DMS 273 treated with DMSO at 0.1 percent for 48 hours (cell line): ENCODE results near the gene ACACA.

Experiments used
- DNase-seq: peaks from one replicate; lab custom pipeline; 2025; lab: John Stamatoyannopoulos, UW

ACACA gene

GRCh38 chr17:37230633-37231032, 176.0 kb downstream of the ACACA start:
- no peak for DNase-seq

GRCh38 chr17:37225465-37225864, 181.2 kb downstream of the ACACA start:
- DNase-seq, result no peak

DNA sequence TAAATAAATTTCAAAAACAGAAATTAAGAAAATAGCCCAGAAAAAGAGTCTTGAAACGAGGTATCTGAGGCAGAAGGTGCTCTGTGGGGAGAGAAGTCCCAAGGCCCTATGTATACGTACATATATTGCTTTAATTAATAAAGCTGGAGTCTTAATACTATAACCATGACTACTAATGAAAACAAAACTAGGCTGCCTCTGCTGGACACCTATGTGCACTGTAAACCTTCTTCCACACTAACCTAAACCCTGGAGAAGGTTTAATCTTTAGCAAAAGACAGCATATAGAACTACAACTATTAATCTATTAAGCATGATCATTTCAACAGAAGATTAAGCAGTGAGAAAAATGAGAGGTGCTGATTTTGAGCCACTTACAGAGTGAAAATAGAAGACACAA, 184.8 kb downstream of the ACACA start:
- no peak for DNase-seq

DNA sequence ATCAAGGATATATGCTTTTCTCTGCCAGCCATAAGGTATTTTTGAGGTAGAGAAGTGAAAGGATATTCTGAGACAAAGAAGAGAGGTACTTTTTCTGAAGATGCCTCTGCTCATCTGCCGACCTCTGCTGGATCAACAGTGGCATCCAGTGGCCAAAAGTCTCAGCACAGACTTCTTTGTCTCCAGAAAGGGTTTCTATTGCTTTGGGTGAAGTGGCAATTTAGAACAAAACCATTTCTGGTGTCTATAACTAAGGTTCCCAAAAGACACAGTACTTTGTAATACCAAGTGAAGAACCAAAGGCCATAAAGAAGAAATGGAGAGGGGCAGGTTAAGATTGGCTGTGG, 186.1 kb downstream of the ACACA start:
- DNase-seq, result no peak

- no peak for DNase-seq
Measured at GRCh38 chr17:37219876-37220606, 186.6 kb downstream of the ACACA start.

DNA sequence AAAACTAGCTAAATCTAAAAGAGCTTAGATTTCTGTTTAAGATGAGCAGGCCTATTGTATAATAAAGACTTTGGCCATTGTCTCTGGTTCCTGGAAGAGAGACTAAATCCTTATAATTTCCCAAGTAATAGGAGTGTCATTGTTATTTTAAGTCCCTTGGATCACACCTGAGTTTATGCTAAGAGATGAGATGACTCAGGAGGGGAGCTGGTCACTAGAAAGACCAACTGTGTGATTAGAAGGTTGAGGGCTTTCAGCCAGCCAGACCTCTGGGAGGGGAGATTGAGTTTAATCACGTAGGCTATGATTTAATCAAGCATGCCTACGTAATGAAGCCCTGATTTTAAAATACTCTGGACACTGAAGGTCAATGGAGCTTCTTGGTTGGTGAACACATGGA, 187.8 kb downstream of the ACACA start:
- no peak for DNase-seq

DNA sequence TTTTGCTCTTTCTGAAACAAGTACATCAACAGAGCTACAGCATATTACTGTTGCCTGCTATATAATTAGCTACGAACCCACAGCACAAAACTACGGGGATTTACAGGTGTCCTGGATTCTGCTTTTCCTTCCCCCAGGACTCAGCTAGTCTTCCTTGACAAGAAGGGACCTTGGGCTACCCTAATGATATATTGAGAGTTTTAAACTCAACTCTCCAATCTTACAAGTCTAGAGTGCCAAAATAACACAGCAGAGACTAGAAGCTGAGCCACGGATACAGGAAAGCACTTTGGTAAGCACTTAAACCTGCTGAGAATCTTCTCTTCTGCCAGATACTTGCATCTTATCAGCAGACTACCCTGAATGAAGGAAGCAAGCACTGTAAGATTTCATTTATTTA, 192.2 kb downstream of the ACACA start:
- DNase-seq, result no peak

- no peak for DNase-seq
Measured at GRCh38 chr17:37213927-37214326, 192.7 kb downstream of the ACACA start.

DNA sequence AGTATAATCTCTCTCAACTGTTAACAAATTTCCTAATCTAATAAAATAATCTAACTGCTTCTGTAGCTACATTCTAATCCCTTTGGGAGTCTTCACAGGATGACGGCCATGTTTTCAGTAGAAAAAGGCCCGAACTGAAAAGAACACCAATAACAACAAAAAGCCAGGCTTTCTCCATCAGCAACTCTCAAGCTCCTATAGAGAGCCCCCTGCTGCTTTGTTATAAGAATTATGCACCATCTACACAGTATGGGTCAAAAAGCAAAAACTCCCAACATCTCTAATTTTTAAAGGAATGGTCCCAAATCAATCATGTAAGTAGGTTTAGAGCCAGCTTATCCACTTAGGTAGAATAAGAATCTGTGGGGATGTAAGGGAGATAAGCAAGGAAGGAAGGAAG, 194.5 kb downstream of the ACACA start:
- DNase-seq, result no peak

DNA sequence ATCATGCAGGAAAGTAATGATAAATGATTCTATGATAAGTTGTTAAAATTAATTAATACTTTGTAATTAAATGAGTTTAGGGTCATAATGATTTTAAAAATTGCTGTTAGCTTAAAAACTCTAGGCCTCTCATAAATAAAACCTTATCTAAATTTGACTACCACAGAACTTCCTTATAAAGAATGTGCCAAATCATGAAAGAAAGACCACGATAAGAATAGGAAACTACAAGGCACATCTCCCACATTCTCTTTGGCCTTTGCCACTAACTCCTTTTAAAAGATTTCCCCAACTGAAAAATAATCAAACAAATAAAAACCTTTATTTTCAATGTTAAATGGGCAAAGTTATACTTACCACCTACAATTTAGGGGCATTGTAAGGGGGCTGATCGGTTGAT, 195.5 kb downstream of the ACACA start:
- no peak for DNase-seq

DNA sequence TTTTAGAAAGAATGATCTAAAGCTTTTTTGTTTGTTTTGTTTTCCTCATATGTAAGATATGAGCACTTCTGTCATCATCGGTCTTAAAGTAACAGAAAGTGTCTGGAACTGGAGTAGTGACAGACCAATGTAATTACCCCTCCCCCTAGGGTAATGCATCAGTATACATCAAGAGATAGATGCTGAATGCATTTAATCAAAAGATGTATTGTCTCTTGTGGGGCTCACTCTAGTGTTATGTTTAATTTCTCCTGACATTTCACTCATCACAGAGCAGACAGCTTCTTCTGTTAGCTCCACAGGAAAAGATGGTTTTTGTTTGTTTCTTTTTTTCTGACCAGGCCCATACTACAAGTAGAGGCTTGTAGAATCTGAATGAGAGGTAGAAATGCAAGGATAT, 199.5 kb downstream of the ACACA start:
- DNase-seq, result no peak

- no peak for DNase-seq
Measured at GRCh38 chr17:37206299-37206698, 200.3 kb downstream of the ACACA start.

GRCh38 chr17:37200497-37200896, 206.1 kb downstream of the ACACA start:
- DNase-seq, result no peak

GRCh38 chr17:37197336-37197735, 209.3 kb downstream of the ACACA start:
- no peak for DNase-seq

DNA sequence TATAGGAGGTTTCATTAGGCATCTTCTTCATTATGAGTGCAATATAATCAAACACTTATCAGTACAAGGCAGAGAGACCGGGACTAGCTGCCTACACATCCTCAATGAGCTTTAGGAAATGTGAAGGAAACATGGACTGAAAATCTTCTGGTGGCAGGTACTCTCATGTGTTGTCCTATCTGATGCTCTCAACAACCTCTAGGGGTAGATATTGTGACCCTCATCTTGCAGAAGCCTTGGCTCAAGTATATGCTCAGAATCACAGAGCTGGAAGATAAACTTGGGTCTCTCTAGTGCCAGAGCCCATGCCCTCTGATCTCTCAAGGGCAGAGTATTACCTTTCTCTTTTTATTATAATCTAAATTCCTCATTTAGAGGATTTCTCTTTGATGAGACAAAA, 212.4 kb downstream of the ACACA start:
- no peak for DNase-seq

DNA sequence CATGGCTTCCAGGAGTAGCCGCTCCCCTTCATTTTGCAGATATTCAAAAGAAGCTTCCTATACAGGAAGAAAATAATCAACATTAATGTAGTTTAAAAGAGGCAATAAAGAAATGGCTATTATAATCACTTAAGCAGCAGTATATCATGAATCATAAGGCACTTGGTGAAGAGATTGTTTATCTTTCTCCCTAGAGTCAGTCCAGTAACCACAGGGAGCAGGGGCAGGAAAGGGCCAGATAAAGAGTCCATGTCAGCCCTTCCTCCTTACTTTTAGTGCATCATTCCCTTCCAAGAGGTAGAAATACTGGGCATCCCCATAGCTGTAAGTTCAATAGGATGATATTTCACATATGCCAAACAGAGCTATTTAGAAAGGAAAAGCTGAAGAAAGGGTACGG, 215.4 kb downstream of the ACACA start:
- DNase-seq, result no peak

DNA sequence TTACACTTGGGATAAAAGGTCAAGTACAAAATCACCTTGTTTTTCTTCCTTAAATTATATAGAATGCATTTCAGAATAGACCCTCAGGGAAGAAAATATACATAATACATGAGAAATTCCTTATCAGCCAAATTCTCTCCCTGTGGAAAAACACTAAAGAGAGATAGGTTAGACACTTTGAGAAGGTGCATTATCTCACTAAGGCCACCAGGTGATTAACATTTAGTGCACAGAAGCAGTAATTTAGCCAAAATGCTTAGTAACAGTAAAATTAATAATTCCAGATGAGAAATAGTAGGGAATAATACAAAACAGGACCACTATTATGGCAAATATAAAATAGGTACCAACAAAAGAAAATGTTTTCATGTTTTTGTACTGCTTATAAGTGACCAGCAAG, 216.1 kb downstream of the ACACA start:
- DNase-seq, result no peak

DNA sequence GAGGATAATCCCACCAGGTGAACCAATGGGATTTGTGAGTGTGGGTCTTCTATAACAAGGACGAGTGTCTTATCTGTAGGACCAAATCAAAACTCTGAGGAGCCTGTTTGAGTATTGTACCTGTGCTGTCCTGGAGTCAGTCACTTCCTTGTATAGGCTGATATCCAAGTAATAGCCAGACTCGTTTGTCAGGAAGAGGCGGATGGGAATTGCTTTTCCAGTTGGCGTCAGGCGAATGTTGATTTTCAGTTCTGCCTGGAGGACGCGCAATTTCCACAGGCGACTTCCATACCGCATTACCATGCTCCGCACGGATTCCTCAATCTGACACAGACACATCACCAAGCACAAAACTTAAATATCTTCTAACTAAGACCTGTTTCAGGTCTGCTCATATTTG, 218.5 kb downstream of the ACACA start:
- DNase-seq, result no peak

- no peak for DNase-seq
Measured at GRCh38 chr17:37187262-37187661, 219.4 kb downstream of the ACACA start.

GRCh38 chr17:37182786-37183465, 223.7 kb downstream of the ACACA start:
- DNase-seq, result no peak

- no peak for DNase-seq
Measured at GRCh38 chr17:37180376-37180775, 226.3 kb downstream of the ACACA start.

- DNase-seq, result no peak
Measured at GRCh38 chr17:37179893-37180292, 226.7 kb downstream of the ACACA start.

DNA sequence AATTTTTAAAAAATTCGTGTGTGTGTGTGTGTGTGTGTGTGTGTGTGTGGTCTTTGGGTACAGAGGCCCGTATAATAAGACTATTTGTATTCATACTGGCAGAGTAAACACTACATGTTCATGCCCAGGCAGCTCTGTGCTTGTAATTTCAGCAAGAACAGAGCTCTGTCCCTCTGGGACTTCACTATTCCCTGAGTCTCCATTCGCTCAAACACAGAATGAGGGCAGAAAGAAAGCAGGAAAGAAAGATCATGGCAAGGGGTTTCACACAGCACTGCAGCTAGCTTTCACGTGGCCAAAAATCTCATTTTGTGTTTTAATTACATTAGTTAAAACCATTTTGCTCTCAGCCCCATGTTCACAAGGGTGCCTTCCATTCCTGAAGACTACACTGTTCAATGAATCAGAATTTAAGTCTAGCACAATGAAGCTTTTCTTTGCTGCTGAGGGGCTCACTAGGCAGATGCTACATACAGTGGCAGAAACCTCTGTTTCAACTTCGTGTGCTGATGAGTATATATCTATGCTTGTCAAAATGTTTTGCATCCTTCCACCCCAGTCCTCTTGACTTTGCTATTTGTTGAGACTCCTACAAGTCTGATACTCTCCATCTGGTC, 229.3 kb downstream of the ACACA start:
- DNase-seq, result peak; percentile 2

- DNase-seq, result no peak
Measured at GRCh38 chr17:37176723-37177122, 229.9 kb downstream of the ACACA start.
